Adipocyte (in vitro differentiated cells): ENCODE results near the gene CBX2.

Experiments
- DNase-seq: peaks from one replicate; pipeline ENCODE4 v3.0.0-alpha.2; 2015; ENCODE audit warnings: low read depth
- H3K27me3 ChIP-seq: replicated peaks from 2 replicates; pipeline ENCODE4 v1.7.0; 2013; ENCODE audit warnings: mild to moderate bottlenecking, low read length, moderate library complexity; ENCODE audit not compliant: control insufficient read depth, insufficient read depth
- H3K36me3 ChIP-seq: 2 replicates; pipeline ENCODE4 v1.7.0; 2013; ENCODE audit warnings: low read length, mild to moderate bottlenecking, moderate library complexity; ENCODE audit not compliant: control insufficient read depth, insufficient read depth, severe bottlenecking
- H3K4me1 ChIP-seq: 2 replicates; pipeline ENCODE4 v1.7.0; 2013; ENCODE audit warnings: mild to moderate bottlenecking, low read length, moderate library complexity; ENCODE audit not compliant: control insufficient read depth, insufficient read depth
- H3K4me3 ChIP-seq: 2 replicates; pipeline ENCODE4 v1.7.0; 2013; ENCODE audit warnings: mild to moderate bottlenecking, low read length, moderate library complexity
- H3K9ac ChIP-seq: 2 replicates; pipeline ENCODE4 v1.7.0; 2013; ENCODE audit warnings: mild to moderate bottlenecking, low read length, moderate library complexity
- H3K9me3 ChIP-seq: 2 replicates; pipeline ENCODE4 v1.7.0; 2013; ENCODE audit warnings: mild to moderate bottlenecking, low read length, moderate library complexity; ENCODE audit not compliant: control insufficient read depth

Gene CBX2

DNA sequence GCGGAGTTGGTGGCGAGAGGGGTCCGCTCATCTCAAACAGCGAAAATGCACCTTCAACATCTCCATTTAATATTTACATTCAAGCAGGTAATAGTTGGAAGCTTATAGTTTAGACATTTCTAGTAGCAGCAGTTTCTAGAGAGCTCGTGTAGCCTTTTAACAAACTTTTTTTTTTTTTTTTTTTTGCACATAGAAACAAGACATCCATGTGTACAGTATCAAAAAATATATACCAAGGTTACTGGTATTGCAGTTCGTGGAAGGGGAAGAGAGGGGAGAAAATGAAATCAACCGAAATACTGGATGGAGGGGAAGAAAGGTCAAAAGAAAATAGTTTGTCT, 55.1 kb downstream of the CBX2 start:
- H3K9ac ChIP-seq: no peak overlapping the region
- peaks cover 8% of the 10 kb centered on the region for H3K27me3 ChIP-seq
- H3K9me3 ChIP-seq: no peaks in the 10 kb centered on the region
- no peak overlapping the region for H3K4me3 ChIP-seq
- no peak for DNase-seq
- peaks cover 28% of the 10 kb centered on the region for H3K4me1 ChIP-seq
- peaks cover 17% of the 10 kb centered on the region for H3K36me3 ChIP-seq

DNA sequence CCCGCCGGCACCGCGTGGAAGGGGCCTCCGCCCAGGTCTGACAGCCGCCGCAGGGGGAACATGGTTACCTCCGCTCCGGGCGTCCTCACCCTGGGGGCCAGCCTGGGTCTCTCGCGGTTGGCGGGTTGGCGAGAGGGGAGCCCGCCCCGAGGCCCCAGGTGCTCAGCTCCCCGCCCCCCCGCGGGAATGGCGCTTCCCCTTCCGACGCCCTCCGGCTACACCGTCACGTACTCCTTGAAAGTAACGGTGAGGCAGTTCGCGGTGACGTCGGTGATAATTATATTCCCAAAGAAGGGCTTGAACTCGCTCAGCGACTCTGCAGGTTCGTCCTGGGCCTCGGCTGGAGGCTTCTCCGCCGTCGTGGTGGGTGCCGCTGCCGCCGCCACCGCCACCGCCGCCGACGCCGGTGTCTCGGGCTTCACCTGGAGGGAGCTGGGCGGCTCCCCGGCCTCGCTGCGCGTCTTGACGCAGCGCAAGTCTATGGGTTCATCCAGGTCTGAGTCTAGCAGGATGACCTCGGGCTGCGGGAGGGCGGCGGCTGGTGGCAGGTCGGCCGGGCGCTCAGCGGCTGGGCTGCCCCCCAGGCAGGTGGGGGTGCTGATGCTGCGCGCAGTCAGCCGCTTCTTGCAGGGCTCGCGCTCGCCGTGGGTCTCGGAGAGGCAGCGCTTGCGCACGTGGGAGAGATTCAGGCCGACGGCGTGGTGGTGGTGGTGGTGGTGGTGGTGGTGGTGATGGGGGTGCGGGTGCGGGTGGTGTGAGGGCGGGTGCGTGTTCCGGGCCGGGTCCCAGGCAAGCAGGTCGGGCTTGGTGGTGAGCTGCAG, 56.0 kb downstream of the CBX2 start:
- peaks cover 8% of the 10 kb centered on the region for H3K27me3 ChIP-seq
- peaks cover 28% of the 10 kb centered on the region for H3K4me1 ChIP-seq
- H3K9ac ChIP-seq: no peak overlapping the region
- peaks cover 17% of the 10 kb centered on the region for H3K36me3 ChIP-seq
- no peak for DNase-seq
- H3K9me3 ChIP-seq: no peaks in the 10 kb centered on the region
- no peak overlapping the region for H3K4me3 ChIP-seq

DNA sequence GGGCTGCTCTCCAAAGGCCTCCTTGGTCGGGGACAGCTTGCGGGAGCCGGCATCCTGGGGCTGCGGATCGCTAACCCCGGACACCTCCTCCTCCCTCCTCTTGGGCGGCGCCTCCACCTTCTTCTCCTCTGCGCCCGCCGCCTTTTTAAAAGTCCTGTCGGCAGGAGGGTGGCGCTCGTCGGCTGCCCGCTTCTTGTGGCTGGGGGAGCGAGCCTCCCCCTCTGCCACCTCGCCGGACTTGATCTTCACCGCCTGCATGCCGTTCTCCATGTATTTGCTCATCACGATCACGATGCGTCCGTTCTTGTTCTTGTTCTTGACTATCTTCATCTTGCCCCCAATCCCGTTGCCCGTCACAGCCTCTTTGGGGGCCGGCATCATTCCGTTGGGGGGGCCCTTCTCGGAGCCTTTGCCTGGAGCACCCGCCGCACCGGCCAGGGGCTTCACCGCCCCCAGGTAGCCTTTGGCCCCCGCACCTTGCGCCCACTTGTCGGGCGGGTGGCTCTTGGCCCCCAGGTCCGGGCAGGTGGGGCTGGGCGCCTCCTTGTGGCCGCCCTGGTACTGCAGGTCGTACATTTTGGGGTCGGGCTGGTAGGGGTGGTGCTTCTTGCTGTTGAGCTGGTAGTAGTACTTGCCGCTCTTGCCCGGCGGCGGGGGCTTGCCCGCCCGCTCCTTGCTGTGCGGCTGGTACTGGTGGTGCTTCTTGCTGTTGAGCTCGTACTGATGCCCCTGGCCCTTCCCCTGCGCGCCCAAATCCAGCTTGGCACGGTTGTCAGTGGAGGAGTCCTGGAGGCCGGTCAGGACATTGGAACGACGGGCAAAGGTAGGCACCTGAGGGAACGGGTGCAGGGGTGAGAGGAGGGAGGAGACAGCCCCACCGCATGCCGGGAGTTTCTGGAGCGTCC, 56.9 kb downstream of the CBX2 start:
- Histone ChIP-seq H3K27me3 (peaks cover 8% of the 10 kb centered on the region), H3K4me3 (no peak overlapping the region), H3K9ac (no peak overlapping the region), H3K36me3 (peaks cover 17% of the 10 kb centered on the region), H3K9me3 (no peaks in the 10 kb centered on the region), H3K4me1 (peaks cover 28% of the 10 kb centered on the region)
- no peak for DNase-seq

DNA sequence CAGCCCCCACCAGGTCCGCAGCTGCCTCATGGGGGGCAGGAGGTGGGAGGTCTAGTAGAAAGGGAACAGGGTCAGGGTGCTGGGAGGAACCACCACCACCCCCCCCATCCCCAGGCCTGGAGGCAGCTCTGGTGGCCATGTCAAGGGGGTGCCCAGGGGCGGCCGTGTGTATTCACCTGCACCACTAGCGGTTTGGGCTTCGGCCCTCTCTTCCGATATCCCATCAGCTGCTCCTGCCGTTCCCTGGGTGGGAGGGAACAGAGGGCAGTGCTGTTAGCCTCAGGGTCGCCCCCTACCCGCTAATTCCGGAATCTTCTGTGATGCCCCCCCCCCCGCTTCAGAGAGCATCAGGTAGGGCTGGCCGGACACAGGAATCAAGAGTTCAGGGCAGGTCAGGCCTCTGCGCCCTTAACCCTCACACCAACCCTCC, 57.5 kb downstream of the CBX2 start:
- H3K4me3 ChIP-seq: no peak overlapping the region

DNA sequence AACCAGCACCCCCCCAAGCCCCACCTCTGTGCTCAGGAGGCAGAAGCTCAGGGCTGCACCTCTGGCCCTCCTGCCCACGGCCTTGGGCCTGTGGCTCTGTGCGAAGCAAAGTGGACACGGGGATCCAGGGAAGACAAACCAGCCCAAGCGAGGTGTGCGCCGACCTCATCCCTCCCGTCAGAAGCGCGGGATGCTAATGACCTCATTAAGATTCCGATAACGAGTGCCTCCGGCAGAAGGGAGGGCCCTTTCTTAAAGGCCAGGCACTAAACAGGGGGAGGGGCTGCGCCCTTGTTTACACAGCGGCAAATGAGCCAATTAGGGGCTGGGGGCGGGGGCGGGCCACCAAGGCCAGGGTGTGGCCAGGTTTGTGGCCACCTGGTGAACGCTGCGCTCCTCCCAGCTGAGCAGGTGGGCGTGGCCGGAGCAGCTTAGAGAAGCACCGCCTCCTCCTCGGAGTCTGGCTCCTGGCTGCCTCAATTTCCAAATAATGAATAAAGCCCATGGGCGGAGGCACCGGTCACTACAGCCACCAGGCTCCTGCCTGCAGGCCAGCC, 58.1 kb downstream of the CBX2 start:
- Histone ChIP-seq H3K9ac (no peak overlapping the region), H3K36me3 (peaks cover 17% of the 10 kb centered on the region), H3K27me3 (peaks cover 8% of the 10 kb centered on the region), H3K9me3 (no peaks in the 10 kb centered on the region), H3K4me1 (peaks cover 28% of the 10 kb centered on the region), H3K4me3 (no peak overlapping the region)
- DNase-seq: no peak

More for the DNA sequence above, 57.5 kb downstream of the CBX2 start:
- Histone ChIP-seq H3K36me3 (peaks cover 17% of the 10 kb centered on the region), H3K4me1 (peaks cover 28% of the 10 kb centered on the region), H3K9me3 (no peaks in the 10 kb centered on the region), H3K27me3 (peaks cover 8% of the 10 kb centered on the region), H3K9ac (no peak overlapping the region)
- no peak for DNase-seq

DNA sequence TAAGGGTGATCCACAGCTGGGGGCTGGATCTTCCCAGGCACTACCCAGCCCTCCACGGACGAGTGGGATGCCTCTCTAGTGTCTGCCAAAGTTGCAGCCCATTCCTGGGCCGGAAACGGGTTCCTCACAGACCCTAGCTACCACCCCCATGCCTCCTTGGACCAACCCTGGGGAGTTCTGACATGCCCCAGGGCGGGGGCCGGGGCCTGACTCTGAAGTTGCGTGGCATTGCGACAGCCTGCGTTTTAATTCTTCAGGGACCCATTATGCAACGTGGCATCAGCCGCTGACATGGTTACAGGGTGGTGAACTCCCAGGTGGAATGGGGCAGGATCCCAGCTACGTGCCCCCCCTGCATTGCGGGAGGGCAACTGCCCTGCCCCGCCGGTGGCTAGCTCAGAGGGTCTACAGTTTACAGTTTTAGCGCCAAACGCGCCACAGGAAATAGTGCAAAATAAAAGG, 58.6 kb downstream of the CBX2 start:
- H3K36me3 ChIP-seq: peaks cover 17% of the 10 kb centered on the region
- H3K4me3 ChIP-seq: peak overlapping the region; percentile 97
- DNase-seq: no peak
- H3K27me3 ChIP-seq: peaks cover 8% of the 10 kb centered on the region
- no peak overlapping the region for H3K9ac ChIP-seq
- no peaks in the 10 kb centered on the region for H3K9me3 ChIP-seq
- peaks cover 25% of the 10 kb centered on the region for H3K4me1 ChIP-seq

DNA sequence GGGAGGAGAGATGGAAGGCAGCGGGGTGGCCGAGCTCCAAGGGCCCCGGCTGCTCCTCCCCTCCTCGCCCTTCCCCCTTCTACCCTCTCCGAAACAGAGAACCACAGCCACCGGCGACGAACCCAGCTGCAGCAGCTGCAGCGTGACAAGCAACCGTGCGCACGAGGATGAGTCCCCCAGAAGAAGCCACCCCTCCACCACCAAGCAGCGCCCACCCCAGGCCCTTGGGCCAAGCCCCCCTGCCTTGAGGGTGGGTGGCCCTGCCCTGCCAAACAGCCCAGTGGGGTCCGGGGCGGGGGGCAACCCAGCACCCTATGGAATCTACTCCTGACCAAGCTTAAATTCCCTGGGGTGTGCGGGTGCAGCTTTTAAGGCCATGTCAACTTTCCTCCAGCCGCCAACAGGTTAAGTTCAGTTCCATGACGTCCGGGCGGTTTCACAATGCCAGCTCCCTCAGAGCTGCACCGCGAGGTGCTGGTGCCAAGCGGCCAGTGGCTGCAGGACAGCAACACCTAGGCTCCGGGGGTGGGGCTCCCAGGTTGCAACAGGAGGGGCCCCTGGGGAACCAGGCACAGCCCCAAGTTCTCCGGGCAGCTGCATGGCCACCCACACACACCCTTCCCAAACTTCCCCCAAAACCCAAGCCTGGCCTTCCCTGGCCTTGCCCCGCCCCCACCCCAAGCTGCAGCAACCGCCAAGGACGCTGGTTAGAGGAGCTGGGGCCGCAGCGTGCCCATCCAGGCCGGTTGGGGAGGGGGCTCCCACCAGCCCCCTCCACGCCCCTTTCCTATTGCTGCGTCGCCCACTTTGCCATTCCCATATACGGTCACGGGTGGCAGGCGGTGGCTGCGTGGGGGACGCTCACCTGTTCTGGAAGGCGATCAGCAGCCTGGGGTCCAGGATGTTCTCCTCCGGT, 59.3 kb downstream of the CBX2 start:
- peak overlapping the region; percentile 97 for H3K4me3 ChIP-seq
- DNase-seq: peak; percentile 81
- peak overlapping the region; percentile 92 for H3K9ac ChIP-seq
- H3K27me3 ChIP-seq: peaks cover 15% of the 10 kb centered on the region
- H3K9me3 ChIP-seq: no peaks in the 10 kb centered on the region
- peaks cover 17% of the 10 kb centered on the region for H3K36me3 ChIP-seq
- H3K4me1 ChIP-seq: peaks cover 20% of the 10 kb centered on the region
